NCI-H526 treated with DMSO at 0.1 percent for 48 hours (cell line): ENCODE measurements around the gene AFF1.
"Not testable (repeated sequence)": the region's sequence is repeated elsewhere in the genome, so short reads cannot be mapped to it uniquely, and the experiment has no call there.

ENCODE experiments used
- DNase-seq: peaks from one replicate; lab custom pipeline; 2025; lab: John Stamatoyannopoulos, UW

AFF1 gene

DNA sequence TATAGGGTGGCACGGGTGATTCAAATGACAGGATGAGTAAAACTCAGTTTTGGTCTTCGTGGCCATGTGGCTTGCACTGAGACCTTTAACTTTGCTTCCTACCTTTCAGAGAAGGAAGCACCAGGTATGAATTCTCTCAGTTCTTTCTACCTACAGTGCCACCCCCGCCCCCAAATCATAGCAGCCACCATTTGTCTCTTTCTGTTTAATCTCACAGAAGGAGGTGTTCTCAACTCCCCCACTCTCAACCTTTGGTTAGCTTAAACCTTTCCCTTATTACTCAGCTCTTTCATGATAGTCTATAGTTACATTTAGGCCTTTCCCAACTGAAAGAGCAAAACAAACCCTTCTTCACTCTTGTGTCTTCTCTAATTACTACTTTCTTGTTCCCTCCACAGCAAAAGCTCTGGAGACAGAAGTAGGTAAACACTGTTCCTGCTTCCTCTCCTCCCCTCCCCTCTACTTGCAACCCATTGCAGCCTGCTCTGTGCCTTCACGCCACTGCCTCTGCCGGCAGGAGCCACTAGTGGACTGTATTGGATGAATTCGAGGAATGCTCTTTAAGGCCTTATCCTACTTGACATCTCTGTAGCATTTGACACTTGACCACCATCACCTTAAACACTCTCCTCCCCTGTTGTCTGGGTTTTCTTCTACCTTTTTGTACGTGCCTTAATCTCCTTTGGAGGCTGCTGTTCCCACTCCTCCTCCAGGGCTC is 123.7 kb downstream of the AFF1 start:
- DNase-seq: no peak

DNA sequence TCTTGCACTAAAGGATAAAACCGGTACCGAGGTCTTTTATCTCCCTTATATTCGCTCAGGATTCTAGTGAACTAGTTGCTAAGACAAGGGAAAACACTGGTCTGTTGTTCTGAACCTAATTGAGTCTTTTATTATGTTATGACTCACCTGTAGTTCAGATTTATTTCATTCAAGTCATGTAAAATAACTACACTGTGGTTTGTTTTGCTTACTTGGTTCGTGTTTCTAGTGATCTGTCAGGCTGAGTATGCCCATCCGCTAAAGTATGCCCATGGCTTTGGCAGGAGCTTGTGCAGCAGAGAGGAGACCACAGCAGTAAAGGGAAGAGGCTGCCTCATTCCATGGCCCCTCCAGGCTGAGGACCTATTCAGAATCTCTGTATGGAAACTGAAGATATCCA is 126.1 kb downstream of the AFF1 start:
- DNase-seq: no peak

DNA sequence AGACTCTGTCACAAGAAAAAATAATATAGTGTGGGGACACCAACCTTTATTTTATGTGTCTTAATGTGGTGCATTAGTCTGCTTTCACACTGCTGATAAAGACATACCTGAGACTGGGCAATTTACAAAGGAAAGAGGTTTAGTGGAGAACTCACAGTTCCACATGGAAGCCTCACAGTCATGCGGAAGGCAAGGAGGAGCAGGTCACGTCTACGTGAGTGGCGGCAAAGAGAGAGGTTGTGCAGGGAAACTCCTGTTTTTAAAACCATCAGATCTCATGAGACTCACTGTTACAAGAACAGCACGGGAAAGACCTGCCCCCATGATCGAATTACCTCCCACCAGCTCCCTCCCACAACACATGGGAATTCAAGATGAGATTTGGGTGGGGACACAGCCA is 130.2 kb downstream of the AFF1 start:
- no peak for DNase-seq

DNA sequence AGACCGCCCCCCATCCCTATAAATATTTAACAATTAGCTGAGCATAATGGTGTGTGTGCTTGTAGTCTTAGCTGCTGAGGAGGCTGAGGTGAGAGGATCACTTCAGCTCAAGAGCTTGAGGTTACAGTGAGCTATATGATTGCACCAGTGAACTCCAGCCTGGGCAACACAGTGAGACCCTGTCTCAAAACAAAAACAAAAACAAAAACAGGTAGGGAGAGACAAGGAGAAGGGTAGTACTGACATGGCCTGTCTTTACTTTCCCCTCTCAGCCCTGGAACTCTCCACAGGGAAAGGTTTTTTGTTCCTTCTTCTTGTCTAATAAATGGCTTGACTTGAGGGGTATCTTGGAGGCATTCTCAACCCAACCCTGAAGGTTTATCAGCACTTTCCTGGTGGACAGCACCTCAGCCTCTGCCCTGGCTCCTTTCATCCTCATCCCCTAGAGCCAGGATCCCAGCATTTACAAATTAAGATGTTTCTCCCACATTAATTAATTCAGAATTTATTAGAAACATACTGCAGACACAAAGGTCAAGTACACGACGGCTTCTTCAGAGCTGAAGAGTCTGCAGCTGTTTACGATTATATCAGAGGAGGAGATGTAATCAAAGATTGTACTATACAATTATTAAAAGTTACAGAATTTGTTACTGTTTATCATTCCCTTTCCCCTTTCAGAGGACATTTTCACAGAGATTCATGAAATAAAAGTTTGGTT is 131.8 kb downstream of the AFF1 start:
- no peak for DNase-seq

DNA sequence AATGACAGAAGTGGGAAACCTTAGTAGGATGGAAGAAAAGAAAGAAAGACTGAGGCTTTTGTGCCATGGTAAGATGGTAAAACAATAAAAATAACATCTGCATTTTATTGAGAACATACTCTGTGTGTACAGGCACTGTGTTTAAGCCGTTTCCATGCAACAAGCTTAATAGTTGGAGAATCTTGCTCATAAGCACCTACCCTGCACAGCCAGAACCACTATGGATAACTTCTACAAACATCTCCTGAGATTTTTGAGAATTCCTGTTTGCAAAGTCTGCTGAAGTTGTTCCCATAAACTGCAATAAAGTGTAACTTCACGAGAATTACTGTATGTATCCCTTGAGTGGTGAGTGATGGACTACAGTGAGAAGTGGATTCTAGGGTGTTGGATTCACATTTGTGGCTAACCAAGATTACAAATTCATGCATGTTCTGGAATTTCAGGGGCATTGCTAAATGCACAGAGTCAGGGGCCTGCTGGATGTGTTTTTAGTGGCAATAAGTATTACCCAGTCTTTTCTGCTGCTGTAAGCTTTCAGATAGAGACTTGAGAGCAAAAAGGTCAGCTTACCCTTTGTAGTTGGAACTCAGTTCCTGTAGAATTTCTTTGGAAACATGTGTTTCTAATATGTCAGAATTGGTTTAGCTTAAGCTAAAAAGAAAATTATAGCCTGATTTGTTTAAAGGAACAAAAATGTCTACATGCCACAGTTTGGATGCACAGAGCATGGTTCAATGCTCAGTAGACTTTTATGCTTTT is 132.5 kb downstream of the AFF1 start:
- no peak for DNase-seq

DNA sequence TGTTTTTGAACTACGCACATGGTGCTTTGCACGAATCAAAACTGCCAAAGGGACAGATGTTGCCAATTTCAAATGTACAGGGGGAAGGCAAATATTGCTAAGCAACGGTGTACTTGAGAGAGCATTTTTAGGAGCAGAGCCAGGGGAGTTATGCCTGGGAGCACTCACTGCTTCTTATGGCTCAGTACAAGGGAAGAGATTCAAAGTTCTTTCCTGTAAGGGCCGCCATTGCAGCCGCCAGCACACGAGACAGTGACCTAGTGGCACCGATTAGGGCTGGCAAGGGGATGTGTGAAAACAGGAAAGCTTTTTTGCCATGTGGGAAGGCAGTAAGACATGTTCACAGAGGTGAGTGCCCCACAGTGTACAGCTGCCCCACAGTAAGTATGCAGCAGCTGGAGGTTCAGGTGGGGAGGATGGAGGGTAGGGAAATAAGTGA is 133.8 kb downstream of the AFF1 start:
- no peak for DNase-seq

DNA sequence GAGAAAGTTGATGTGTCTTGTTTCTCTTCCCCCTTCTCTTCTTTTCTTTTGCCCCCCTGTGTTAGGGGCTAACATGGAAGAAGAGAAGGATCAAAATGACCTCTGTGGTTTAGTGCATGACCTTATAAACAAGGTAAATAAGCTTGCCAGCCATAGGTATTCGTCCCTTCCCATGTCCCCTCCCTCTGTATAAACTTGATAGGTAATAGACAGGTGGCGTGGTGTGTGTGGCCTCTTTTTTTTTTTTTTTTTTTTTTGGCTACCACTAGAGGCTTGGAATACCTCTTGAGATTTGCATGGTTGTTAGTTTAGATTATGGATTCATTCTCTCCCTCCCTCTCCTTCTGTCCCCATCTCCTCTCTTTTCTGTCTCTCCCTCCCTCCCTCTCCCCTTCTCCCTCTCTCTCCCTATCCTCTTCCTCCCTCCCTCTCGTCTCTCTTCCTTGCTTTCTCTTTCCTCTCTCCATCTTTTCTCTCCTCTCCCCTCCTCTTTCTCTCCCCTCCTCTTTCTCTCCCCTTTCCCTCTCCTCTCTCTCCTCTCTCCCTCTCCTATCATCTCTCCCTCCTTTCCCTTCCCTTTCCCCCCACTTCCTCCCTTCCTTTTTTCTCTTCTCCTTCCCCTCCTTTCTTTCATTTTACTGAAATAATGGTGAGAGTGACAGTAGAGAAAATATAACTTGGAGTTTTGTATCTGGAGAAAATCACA is 134.4 kb downstream of the AFF1 start:
- DNase-seq: peak; percentile 48

DNA sequence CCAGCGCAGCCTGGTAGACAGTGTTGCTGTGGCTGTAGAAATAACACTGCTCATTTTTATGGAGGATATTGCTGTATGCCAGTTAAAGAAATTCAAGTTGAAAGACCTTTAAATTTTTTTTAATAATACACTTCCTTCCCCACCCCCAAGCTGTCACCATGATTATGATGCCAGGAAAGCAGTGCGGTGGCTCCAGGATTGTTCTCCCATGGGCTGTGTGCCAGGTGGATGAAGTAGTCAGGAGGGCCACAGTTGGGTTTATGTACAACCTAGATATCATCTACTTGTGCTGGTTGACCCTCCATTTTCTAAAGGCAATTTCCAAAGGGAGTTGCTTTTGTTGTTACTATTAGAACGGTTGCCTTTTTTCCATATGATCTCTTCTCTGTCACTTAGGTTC is 136.6 kb downstream of the AFF1 start:
- DNase-seq: no peak

DNA sequence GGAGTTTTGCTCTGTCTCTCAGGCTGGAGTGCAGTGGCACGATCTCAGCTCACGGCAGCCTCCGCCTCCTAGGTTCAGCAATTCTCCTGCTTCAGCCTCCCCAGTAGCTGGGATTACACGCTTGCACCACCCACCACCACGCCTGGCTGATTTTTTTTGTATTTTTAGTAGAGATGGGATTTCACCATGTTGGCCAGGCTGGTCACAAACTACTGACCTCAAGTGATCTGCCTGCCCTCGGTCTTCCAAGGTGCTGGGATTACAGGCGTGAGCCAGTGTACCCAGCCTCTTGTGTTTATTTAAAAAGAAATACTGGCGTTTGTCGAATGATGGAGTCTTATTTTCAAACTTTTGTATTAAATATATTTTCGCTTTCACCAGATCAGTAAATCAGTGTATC is 137.7 kb downstream of the AFF1 start:
- not testable (repeated sequence) for DNase-seq

DNA sequence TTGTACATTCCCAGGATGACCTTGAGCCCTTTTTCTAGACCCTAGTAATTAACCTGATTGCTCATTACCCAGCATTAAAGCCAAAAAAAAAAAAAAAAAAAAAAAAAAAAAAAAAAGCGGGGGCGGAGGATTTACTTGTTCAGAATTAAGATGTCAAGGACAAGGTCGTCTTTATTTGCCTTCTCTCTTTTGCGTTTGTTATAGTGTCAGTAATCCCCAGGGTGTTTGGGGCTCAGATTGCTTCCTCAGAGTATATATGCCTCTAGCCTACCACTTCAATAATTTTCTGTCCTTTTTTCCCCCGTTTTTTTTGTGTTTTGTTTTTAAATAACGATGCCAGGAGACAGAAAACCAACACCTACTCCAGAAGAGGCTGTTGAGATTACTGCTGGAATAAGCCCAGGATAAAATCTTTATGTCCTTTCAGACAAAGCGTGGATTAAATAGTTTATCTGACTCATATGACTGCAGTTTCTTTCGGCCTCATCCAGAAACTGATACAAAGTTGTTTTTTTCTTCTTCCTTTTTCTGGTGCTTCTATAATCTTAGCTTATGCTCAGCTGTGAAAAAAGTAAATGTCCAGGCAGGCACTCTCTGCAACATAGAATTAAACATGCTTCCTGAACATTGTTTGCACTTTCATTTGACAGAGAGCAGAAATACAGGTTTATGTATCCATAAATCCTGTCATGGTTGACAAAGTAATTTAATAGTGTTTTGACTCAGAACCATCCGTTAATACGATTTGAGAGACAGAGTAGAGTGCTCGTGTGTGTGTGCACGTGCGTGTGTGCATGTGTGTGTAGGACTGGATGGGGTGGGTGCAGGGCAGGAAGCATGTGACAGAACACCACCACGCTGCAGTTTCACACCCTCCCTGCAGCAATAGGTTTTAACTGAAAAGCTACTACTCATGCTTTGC is 138.6 kb downstream of the AFF1 start:
- DNase-seq: peak; percentile 72

DNA sequence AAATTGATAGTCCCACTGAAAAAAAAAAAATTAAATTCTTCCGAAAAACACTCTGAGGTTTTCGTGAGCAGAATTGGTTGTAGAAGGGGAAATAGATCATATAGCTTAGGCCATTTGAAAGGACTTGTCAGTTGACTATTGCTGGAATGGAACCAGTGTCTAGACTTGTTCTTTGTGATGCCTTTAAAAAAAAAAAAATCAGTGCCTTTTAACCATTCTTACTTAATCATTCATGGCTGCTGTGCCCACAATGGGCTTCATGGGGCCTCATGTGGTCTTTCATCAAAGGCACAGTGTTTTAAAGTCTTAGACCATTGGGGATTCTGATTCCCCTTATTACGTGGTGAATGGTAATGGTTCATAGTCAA is 139.3 kb downstream of the AFF1 start:
- DNase-seq: no peak

DNA sequence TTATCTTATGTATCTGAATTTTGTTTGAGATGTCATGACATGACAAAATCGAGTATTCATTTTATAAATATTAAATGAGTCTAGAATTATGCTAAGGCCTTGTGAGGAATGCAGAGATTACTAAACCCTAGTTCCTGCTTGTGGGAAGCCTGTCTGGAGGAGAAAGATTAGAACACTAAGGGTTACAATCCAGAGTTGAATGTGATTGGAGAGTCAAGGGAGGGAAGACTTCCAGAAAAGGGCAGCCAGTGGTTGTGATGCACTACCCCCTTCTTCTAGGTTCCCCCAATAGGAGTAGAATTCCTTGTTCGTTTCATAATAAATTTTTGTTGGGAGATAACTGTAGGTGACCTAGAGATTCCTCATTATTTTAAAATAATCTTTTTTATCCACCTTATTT is 141.1 kb downstream of the AFF1 start:
- no peak for DNase-seq

DNA sequence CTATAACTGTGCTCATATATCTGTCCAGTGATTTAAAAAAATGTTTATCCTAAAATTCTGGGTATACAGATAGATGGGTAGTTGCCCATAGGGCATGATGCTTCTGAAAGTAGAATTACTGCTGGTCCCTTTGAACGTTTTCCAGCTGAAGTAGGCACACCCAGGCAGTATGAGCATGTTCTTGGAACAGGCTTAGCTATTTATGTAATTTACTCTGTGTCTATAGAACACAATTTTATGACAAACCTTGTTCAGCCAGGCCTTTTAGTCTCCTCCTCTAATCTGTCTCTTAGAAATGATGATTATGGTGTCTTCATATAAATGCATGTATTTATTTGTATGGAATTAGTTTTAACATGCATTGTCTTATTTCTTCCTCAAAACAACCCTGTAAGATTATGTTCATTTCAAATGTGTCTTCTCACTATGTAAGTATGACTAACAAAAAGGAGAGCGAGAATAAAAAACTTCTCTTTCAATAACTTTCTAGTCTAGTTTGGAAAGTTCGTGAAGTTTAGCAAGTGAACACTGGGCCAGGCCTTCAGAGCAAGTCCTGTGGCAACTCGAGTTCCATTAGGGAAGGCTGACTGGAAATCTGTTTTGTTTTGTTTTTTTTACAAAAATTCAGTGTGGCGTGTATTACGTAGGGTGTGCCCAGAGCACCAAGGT is 142.0 kb downstream of the AFF1 start:
- DNase-seq: no peak

DNA sequence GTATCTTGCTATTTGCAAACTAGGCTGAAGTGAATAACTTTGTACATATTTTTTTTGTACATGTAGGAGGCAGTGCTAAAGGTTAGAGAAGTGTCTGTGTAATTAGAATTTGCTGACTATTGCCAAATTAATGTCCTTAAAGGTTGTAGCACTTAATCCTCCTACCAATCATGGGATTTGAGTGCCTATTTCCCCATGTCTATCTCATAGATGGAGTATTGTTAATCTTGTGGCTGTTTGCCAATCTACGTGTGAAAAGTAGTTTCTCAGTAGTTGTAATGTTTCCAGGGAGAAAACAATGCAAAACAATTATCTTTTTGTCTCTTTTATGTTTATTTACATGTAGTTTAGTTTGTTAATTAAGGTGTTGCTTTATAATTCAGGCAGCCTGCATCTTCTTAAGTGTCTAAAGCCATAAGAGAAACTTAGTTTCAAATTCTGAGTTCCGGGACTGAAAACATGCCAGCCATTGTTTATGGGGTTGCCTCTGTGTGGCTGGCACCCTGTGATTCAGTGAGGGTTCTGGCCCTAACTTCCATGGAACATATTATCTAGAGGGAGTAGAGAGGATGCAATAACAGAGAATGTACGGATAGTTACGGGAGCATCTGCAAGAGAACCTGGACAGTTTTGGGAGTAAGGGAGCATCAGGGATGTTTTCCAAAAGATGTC is 143.2 kb downstream of the AFF1 start:
- no peak for DNase-seq

DNA sequence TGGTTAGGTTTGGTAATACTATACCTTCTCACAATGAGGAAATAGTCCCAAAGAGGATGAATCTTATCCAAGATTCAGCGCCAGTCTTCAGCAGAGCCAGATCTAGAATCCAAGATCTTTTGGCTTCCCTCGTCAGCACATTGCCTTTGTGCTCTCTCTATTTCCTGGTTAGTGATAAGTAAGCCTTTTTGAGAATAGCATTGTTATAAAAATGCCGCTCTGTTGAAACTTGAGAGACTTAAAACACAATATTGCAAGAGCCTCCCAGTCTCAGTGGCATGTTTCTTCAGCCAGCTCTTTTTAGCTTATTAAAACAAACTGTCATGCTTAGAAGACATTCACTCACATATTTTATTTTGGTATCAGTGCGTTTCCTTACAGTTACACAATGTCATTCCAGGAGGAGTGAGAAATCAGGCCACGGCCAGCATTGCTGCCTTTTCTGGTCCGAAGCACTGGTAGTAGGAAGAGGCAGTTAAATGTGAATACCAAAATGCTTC is 144.2 kb downstream of the AFF1 start:
- DNase-seq: no peak

DNA sequence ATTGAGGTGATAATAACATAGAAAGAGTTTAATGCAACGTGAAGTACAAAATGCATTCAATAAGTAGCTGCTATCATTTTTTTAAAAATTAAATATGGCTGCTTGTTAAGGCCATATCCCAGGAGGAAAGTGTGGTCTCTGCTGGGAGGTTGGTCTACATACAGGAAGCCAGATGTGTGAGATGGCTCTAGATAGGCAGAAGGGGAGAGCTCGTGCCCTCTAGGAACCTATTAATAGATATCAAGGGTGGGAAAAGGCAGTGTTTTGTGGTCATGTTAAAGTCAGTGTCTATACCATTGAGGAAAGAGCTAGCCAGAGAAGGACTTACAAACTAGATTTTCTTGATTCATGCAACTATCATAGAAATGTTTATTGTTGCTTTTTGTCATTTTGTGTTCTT is 145.2 kb downstream of the AFF1 start:
- no peak for DNase-seq

DNA sequence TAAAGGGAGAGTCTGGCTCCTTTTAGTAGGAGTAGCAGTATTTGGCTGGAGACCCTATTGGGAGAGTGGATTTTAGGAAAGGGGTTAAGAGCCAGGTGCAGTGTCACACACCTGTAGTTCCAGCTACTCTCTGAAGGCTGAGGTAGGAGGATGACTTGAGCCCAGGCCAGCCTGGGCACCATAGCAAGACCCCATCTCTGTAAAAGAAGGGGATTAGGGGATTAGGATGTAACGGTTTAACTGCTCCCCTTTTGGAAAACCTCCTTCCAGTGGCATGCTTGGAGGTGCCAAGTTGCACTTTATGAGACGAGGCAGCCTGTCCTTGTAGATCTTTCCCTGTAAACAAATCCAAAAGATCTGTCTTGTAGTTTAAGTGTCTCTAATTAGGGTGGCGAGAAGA is 145.7 kb downstream of the AFF1 start:
- no peak for DNase-seq

DNA sequence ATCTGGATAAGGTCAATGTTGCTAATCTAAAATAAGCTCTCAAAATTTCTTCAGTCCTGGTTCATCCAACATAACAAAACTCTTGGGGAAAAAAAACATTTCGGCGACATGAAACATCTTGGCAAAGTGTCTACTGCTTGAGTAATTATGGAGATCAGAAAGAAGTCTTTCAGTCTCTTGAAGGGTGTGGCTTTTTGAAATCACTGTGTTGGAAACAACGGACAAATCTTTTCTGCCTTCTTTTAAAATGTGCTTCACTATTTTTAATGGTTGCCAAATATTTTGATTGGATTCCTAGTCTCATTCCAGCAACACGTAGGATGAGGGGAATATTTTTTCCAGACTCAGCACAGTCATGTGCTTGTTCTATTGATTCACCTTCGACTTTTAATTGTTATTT is 147.0 kb downstream of the AFF1 start:
- no peak for DNase-seq

DNA sequence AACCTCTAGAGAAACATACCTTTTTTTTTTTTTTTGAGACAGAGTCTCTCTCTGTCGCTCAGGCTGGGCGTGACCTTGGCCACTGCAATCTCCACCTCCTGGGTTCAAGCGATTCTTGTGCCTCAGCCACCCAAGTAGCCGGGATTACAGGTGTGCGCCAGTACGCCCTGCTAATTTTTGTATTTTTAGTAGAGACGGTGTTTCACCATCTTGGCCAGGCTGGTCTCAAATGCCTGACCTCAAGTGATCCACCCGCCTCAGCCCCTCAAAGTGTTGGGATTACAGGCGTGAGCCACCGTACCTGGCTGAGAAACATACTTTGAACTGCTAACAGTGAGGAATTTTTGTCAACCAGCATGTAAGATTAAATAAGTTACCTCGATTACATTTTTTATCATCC is 150.9 kb downstream of the AFF1 start:
- DNase-seq: not testable (repeated sequence)
